SK-N-MC (cell line): ENCODE measurements around the gene SCIN.
"Not testable (repeated sequence)": the region's sequence is repeated elsewhere in the genome, so short reads cannot be mapped to it uniquely, and the experiment has no call there.

Source experiments
- EZH2 ChIP-seq: fragments of 200-600 bp; sonication (generic); IDR thresholded peaks from one replicate; pipeline ENCODE4 v1.6.1; 2017; ENCODE audit warnings: antibody characterized with exemption
- POLR2AphosphoS5 ChIP-seq: IDR thresholded peaks from 2 replicates; pipeline ENCODE4 v1.6.1; 2012; ENCODE audit warnings: mild to moderate bottlenecking, low read depth, low read length, borderline replicate concordance

- not testable (repeated sequence) for TF ChIP-seq EZH2, POLR2AphosphoS5
Measured at GRCh38 chr7:12660423-12660822, 89.9 kb downstream of the SCIN start.
